A172 (cell line): ENCODE results near the gene AKAP7. TPM values are rescaled to one million over a fixed set of nuclear protein-coding genes. Genes with fewer than 3 reads are reported as not detected.

Source experiments
- DNase-seq: peaks from one replicate; pipeline ENCODE4 v3.0.0-alpha.2; 2015; ENCODE audit warnings: low spot score
- total RNA-seq: library from RNA; depleted of rRNA; stranded (reverse); fragments of >200 nt; shearing (Covaris generic); gene quantifications from 2 replicates; pipeline ENCODE4 v1.2.3, GENCODE V29; 2014

AKAP7 gene
- total RNA-seq, 1 experiment from 2014 or later = 7.0 TPM

- no peak for DNase-seq
Observed at GRCh38 chr6:131134220-131134979, 867 bp upstream of the AKAP7 start.

DNA sequence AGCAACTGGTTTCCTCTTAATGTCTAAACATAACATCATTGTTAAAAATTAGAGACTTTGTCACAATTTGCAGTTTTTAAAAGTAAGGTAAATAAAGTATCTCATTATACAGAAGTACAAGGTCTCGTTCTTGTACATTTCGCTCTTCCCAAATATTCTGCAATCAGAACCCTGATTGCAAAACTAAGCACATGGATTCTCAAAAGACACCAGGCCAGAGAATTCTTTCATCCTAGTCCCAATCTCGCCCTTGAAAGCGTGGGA lies 355 bp upstream of the AKAP7 start:
- DNase-seq = no peak

DNA sequence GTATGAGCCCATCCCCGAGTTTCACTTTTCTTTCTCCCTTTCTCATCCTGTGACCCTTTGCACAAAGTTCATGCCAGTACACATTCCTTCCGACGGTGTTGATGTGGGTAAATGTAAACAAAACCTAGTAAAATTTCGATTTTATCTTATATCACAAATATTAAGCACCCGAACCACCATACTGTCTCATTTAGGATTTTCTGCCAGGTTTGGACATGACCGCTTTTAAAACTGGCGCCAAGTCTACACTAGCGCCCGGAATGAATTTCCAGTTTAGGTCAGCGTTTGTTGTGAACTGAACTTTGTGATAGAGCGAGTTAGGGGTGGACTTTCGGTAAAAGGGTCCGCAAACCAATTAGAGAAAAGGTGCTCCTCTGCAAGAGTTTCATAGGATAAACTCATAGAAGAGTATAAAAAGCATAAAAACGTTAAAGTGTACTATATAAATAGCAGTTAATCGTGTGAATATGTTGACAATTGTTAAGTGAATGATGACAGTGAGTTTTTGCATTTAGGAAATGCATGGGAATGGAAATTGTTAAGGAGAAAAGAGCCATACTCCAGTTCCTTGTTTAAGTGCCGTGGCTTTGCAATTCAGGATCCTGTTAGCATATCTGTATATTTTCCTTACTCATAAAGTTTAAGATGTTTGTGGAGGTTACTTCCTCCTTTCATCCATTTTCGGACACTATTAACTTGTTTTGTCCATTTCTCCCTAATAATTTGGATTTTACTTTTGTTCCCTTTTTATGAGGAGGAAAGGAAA lies 937 bp downstream of the AKAP7 start:
- peak; percentile 35 for DNase-seq

- DNase-seq = no peak
Observed at GRCh38 chr6:131139599-131139998, 4.3 kb downstream of the AKAP7 start.

DNA sequence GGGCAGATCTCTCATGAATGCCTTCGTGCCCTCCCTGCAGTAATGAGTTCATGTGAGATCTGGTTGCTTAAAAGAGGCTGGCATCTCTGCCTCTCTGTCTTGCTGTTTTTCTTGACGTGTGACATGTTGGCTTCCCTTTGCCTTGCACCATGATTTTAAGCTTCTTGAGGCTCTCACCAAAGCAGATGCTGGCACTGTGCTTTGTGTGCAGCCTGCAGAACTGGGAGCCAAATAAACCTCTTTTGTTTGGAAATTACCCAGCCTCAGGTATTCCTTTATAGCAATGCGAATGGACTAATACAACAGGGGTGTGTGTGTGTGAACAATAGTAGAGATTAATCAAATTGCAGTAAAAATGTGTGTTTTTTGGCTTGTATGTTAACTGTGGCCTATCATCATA lies 8.1 kb downstream of the AKAP7 start:
- no peak for DNase-seq

DNA sequence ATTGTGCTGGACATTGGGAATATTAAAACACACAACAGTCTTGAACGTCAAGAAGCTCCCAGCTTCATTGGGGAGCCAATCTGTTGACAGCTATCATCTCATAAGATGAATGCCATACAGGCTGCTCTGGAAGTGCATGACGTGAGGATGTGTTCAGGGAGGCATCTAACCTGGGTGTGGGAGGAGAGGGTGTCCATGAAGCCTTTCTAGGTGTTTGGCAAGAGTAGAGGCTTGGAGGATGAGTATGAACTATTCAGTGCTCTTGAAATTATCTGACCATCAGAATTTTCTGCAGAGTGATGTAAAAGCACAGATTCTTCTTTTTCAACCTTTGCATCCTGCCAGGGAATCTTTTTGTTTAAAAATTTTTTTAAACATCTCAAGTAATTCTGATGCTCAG lies 11.6 kb downstream of the AKAP7 start:
- no peak for DNase-seq

DNA sequence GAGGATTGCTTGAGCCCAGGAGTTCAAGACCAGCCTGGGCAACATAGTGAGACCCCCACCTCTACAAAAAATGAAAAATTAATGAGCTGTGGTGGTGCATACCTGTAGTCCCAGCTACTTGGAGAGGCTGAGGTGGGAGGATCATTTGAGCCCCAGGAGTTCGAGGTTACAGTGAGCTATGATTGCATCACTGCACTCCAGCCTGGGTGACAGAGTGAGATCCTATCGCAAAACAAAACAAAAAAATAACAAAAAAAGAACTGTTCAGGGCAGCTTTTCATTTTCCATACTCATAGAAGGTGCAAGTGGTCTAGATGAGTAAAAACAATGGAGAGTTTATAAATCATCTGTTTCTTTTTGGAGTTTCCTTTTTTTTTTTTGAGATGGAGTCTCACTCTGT lies 21.1 kb downstream of the AKAP7 start:
- DNase-seq = no peak

- DNase-seq = peak; percentile 28
Observed at GRCh38 chr6:131159578-131159977, 24.3 kb downstream of the AKAP7 start.

DNA sequence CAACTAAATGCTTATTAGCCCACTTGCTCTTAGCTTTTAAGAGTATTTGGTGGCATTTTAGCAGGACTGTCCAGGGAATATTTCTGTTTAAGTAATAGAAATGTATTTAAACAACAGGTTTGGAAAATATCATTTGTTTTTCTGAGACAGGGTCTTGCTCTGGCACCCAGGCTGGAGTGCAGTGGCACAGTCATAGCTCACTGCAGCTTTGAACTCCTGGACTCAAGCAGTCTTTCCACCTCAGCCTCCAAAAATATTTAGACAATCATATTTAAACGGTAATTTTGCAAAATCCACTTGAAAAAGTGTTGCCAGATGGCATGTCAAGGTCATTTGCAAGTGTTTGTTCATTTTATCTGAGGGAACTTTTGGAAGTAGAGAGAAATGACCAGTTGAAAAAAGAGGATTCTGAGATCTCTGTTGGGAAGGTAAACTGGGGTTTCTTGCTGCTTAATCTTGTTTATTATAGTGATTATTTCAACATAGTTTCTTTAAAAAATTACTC lies 25.0 kb downstream of the AKAP7 start:
- DNase-seq = no peak

GRCh38 chr6:131161987-131162386 lies 26.7 kb downstream of the AKAP7 start:
- no peak for DNase-seq

DNA sequence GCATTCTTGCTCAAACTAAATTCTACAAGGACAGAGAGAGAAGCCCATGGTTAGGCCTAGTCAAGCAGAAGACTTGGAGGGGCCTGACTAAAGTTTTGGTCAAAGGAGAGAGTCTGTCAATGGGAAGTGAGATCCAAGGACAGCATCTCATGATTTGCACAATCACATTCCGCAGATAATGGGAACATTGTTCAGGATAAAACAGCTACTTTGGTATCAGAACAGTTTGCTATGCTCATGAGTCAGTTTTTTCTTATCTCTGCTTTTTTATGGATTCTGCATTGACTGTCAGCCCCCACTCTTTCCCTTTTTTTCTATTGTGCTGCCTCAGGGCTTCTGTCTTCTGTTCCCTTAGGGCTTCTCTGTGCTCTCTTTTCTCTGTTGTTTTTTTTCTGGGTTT lies 28.6 kb downstream of the AKAP7 start:
- DNase-seq = peak; percentile 6

GRCh38 chr6:131164506-131164905 lies 29.2 kb downstream of the AKAP7 start:
- no peak for DNase-seq

DNA sequence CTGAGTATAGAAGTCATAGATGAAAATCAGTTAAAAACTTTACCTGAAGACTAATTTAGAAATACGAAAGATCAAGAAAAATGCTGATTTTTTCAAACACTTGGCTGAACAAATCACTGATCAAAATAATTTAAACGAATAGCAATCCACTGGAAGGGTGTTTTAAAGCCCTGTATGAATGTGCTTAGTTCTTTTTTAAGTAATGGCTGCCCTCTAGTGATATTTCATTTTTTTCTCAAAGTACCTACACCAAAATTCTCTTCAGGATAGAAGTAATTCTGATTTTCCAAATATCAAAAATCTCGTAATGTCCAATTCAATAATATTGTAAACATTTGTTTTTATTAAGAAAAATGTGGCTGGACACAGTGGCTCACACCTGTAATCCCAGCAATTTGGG lies 32.5 kb downstream of the AKAP7 start:
- DNase-seq = no peak

GRCh38 chr6:131169613-131170012 lies 34.3 kb downstream of the AKAP7 start:
- no peak for DNase-seq

GRCh38 chr6:131172222-131172621 lies 37.0 kb downstream of the AKAP7 start:
- no peak for DNase-seq

- no peak for DNase-seq
Observed at GRCh38 chr6:131173680-131174079, 38.4 kb downstream of the AKAP7 start.

GRCh38 chr6:131175564-131175963 lies 40.3 kb downstream of the AKAP7 start:
- no peak for DNase-seq

GRCh38 chr6:131177996-131178395 lies 42.7 kb downstream of the AKAP7 start:
- no peak for DNase-seq

DNA sequence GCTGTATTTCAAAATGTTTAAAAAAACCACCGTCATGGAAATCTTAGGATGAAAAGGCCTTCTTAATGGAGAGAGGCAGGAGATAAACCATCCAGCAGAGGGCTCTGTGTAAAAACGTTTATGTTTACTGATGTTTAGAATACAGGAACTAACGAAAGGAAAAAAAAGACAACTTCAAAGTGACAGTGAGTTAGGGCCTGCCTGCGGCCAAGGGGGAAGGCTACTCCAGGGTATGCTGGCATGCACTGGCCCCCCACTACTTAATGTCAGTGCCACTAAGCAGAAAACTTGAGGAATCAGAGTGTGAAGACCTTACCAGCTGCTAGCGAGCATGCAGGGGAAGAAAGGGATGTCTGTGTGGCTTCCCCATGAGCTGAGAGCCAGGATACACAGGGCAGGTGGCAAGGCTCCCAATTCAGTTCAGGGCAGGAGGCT lies 47.7 kb downstream of the AKAP7 start:
- no peak for DNase-seq

DNA sequence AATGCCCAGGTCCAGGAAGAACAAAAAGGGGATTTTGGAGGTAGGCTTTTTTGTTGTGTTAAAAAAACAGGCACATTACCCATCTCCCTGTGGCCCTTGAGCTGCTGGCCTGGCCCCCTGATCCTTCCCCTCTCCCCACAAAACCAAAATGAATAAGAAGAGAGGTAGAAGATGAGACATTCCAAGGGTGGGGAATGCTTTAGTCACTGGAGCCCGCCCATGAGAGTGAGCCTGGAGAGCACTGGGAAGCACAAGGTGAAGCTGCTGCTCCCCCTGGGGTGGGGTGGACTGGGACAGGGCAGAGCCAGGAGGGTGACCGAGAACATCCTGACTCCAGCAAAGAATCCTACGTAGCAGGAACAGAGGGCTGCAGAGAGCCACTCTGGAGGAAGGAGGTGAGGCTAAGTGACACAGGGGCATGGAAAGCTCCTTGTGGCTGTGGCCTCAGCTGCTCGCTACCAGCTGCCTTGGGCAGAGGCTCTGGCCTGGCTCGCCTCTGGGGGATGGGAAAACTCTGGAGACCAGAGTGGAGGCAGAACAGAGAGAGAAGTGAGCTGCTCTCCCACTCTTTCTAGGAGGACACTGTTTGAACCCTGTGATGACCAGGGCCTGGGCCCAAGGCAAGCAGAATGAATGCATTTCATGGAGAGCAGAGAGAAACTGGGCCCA lies 48.3 kb downstream of the AKAP7 start:
- DNase-seq = no peak

- DNase-seq = no peak
Observed at GRCh38 chr6:131191590-131191989, 56.3 kb downstream of the AKAP7 start.

- DNase-seq = no peak
Observed at GRCh38 chr6:131197716-131198115, 62.4 kb downstream of the AKAP7 start.
